ENCODE results near the gene LRRC3. TPM values are rescaled to one million over a fixed set of nuclear protein-coding genes. Genes with fewer than 3 reads are reported as not detected.

LRRC3 gene
- total and polyA plus RNA-seq, 2 donors (not counting 3 experiments of a cell fraction or from before 2014, with no cell fraction given): 4.8 to 4.9 TPM

- Histone ChIP-seq H3K9me1 (replicated peaks; ENCODE audit: control insufficient read depth, extremely low read depth, insufficient read depth, low read length) (no peaks in the 10 kb centered on the region), H3K4me2 (ENCODE audit: insufficient read depth, low read length) (no peak overlapping the region), H4K20me1 (replicated peaks; ENCODE audit: control insufficient read depth, extremely low read depth, insufficient read depth, low read length) (no peaks in the 10 kb centered on the region), H2AFZ (ENCODE audit: low read depth, low read length) (no peak overlapping the region), H3K4me1 (ENCODE audit: control insufficient read depth, extremely low read depth, insufficient read depth, low read length) (no peaks in the 10 kb centered on the region), H3K9ac (replicated peaks; ENCODE audit: extremely low read depth, insufficient read depth, low read length) (no peak overlapping the region), H3K36me3 (ENCODE audit: control insufficient read depth in 2 of 2, extremely low read depth in 1 of 2, insufficient read depth in 2 of 2, low read length in 2 of 2) (no peaks in the 10 kb centered on the region), H3K4me3 (replicated peaks in 1 of 3; ENCODE audit: insufficient read depth in 1 of 3, low read depth in 1 of 3, low read length in 3 of 3) (no peak overlapping the region), H3K27ac (ENCODE audit: insufficient read depth, low read depth, low read length) (no peak overlapping the region), H3K79me2 (ENCODE audit: control insufficient read depth, insufficient read depth, low read length) (no peaks in the 10 kb centered on the region), H3K27me3 (ENCODE audit: control insufficient read depth in 2 of 2, insufficient read depth in 2 of 2, low read length in 2 of 2) (no peaks in the 10 kb centered on the region), H3K9me3 (replicated peaks; ENCODE audit: control insufficient read depth, insufficient read depth, low read length) (no peaks in the 10 kb centered on the region)
- FAIRE-seq (no peak), DNase-seq (ENCODE audit: low read depth, low spot score) (no peak)
- ChIA-PET CTCF (no interaction called here), POLR2A (no interaction called here)
- intact Hi-C loops (cut with micrococcal nuclease): no loop called here
- no TSS peak for BruUV-seq (replicated peaks)
- dilution Hi-C loops (cut with MboI; ENCODE audit: extremely low pct_ligation_motif_present, low sequenced_read_pairs): no loop called here
- TF ChIP-seq MAX (IDR thresholded peaks at IDR 0.05; ENCODE audit: insufficient read depth, insufficient read length) (no peak), POLR2AphosphoS5 (IDR thresholded peaks at IDR 0.05; ENCODE audit: insufficient read depth, low read depth, low read length) (no peak), MYC (IDR thresholded peaks at IDR 0.05; ENCODE audit: low read depth, low read length) (no peak), FOS (IDR thresholded peaks at IDR 0.05; ENCODE audit: borderline replicate concordance, insufficient read depth, low read length) (no peak), GATA2 (IDR thresholded peaks at IDR 0.05; ENCODE audit: insufficient read depth, insufficient read length, low read depth, low read length) (no peak), JUN (IDR thresholded peaks at IDR 0.05; ENCODE audit: borderline replicate concordance, insufficient read depth, insufficient read length, low read depth) (no peak), CTCF (IDR thresholded peaks at IDR 0.05; ENCODE audit: extremely low read depth in 1 of 2, insufficient read depth in 1 of 2, low read depth in 1 of 2, low read length in 2 of 2) (no peak), POLR2A (IDR thresholded peaks at IDR 0.05; ENCODE audit: low read depth, low read length) (no peak), EZH2 (IDR thresholded peaks at IDR 0.05; ENCODE audit: borderline replicate concordance, low read depth, low read length, severe bottlenecking) (no peak)
Observed at GRCh38 chr21:44483288-44484237, 28.3 kb downstream of the LRRC3 start.

All from endothelial cell of umbilical vein (primary cell).